ENCODE measurements around the gene SDHAF3.
"Not testable (repeated sequence)": the region's sequence is repeated elsewhere in the genome, so short reads cannot be mapped to it uniquely, and the experiment has no call there.

SDHAF3 gene

GRCh38 chr7:97120713-97121457, 3.4 kb downstream of the SDHAF3 start:
- in situ Hi-C loops (cut with MboI; ENCODE audit: low sequenced_read_pairs, unreplicated experiment) = no loop called here
- no peak for DNase-seq (ENCODE audit: low spot score)
- TF ChIP-seq CTCF (IDR thresholded peaks at IDR 0.05; ENCODE audit: borderline replicate concordance, control extremely low read depth, extremely low read depth, insufficient read depth, missing control alignments) = no peak

DNA sequence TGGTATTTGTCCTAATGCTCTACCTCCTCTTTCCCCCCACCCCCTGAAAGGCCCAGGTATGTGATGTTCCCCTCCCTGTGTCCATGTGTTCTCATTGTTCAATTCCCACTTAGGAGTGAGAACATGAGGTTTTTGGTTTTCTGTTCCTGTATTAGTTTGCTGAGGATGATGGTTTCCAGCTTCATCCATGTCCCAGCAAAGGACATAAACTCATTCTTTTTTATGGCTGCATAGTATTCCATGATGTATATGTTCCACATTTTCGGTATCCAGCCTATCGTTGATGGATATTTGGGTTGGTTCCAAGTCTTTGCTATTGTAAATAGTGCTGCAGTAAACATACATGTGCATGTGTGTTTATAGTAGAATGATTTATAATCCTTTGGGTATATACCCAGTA, 5.6 kb downstream of the SDHAF3 start:
- in situ Hi-C loops (cut with MboI; ENCODE audit: low sequenced_read_pairs, unreplicated experiment); DNase-seq (ENCODE audit: low spot score): not testable (repeated sequence)

DNA sequence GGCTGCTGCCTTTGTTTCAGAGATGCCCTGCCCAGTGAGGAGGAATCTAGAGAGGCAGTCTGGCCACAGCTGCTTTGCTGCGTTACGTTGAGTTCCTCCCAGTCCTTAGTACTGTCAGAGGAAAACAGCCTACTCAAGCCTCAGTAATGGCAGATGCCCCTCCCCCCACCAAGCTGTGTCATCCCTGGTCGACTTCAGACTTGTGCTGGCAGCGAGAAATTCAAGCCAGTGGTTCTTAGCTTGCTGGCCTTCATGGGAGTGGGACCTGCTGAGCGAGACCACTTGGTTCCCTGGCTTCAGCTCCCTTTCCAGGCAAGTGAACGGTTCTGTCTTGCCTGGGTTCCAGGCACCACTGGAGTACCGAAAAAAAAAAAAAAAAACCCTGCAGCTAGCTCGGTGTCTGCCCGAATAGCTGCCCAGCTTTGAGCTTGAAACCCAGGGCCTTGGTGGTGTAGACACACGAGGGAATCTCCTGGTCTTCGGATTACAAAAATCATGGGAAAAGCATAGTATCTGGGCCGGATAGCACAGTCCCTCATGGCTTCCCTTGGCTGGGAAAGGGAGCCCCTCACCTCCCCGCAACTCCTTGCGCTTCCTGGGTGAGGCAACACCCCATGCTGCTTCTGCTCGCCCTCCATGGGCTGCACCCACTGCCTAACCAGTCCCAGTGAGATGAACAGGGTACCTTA, 9.1 kb downstream of the SDHAF3 start:
- in situ Hi-C loops (cut with MboI; ENCODE audit: low sequenced_read_pairs, unreplicated experiment) = no loop called here
- DNase-seq (ENCODE audit: low spot score) = no peak
- no peak for TF ChIP-seq CTCF (IDR thresholded peaks at IDR 0.05; ENCODE audit: borderline replicate concordance, control extremely low read depth, extremely low read depth, insufficient read depth, missing control alignments)

GRCh38 chr7:97128736-97129135, 11.2 kb downstream of the SDHAF3 start:
- TF ChIP-seq CTCF (IDR thresholded peaks at IDR 0.05; ENCODE audit: borderline replicate concordance, control extremely low read depth, extremely low read depth, insufficient read depth, missing control alignments) = no peak
- in situ Hi-C loops (cut with MboI; ENCODE audit: low sequenced_read_pairs, unreplicated experiment) = no loop called here
- DNase-seq (ENCODE audit: low spot score) = no peak

- in situ Hi-C loops (cut with MboI; ENCODE audit: low sequenced_read_pairs, unreplicated experiment) = no loop called here
- no peak for TF ChIP-seq CTCF (IDR thresholded peaks at IDR 0.05; ENCODE audit: borderline replicate concordance, control extremely low read depth, extremely low read depth, insufficient read depth, missing control alignments)
- DNase-seq (ENCODE audit: low spot score) = no peak
These were observed 13.1 kb downstream of the SDHAF3 start for GRCh38 chr7:97130417-97131139.

DNA sequence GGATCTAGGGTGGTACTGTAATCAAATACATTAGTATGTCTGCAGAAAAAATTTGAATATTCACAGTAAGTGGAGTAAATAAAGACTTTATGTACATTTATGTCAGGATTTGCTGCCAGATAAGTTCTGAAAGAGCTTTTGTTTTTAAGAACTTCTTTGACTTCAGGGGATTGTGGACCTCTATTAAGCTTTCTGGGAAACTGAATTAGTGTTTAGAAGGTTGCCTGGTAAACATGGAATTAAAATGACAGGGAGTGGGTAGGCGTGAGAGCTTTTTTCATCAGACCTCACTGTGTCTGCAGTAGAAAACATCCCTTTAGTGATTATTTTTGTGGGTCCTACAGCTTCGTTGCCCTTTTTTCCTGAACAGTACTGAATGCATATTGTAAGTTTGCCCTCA, 15.7 kb downstream of the SDHAF3 start:
- TF ChIP-seq CTCF (IDR thresholded peaks at IDR 0.05; ENCODE audit: borderline replicate concordance, control extremely low read depth, extremely low read depth, insufficient read depth, missing control alignments) = no peak
- DNase-seq (ENCODE audit: low spot score) = no peak
- in situ Hi-C loops (cut with MboI; ENCODE audit: low sequenced_read_pairs, unreplicated experiment) = no loop called here

DNA sequence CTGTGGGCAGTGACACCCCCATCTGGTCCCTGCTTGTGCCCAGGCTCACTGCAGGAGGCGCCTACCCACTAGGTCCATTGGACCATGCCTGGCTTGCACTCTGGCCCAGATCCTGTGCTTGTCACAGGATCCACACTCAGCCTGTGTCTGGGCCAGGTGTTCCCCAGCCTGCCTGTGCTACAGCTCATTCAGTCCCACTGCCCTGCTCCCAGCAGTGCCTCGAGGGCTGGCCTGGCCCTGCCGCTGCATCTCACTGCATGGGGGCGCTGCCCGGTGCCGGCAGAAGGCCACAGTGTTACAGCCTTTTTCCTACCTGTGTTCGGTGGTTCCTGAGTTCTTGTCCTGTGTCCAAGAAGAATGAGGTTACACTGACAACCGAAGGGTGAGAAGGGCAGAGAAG, 21.3 kb downstream of the SDHAF3 start:
- TF ChIP-seq CTCF (IDR thresholded peaks at IDR 0.05; ENCODE audit: borderline replicate concordance, control extremely low read depth, extremely low read depth, insufficient read depth, missing control alignments) = no peak
- in situ Hi-C loops (cut with MboI; ENCODE audit: low sequenced_read_pairs, unreplicated experiment) = no loop called here
- DNase-seq (ENCODE audit: low spot score) = no peak

Data from GM13976 (cell line).